NCI-H524 (cell line): ENCODE measurements around the gene RFX2.

Experiments used
- DNase-seq, 2 experiments: peaks; one replicate each; lab custom pipeline; 2025; lab: John Stamatoyannopoulos, UW

RFX2 gene

GRCh38 chr19:6103894-6104293, 6.4 kb downstream of the RFX2 start:
- no peak for DNase-seq

DNA sequence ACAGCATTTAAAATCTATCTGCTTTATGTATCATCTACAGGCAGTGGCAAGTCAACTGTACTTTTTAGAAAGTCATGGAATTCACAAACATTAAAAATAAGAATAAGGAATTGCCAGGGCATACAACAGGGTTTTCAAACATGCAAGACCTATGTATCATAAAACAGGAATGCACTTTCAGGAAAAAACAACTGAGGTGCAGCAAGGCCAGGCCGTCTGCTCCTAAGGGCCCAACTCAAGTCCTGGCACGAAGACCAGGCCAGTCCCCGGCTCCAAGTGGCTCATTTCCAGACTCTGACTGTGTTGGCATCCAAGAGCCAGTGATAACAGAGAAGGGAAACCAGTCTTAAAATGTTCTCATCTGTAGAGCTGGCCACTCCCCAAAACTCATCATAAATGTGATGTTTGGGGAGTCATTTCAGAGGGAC, 7.1 kb downstream of the RFX2 start:
- no peak for DNase-seq

- no peak for DNase-seq
These were observed 8.3 kb downstream of the RFX2 start for GRCh38 chr19:6101991-6102390.

GRCh38 chr19:6101291-6101825, 8.9 kb downstream of the RFX2 start:
- no peak for DNase-seq

DNA sequence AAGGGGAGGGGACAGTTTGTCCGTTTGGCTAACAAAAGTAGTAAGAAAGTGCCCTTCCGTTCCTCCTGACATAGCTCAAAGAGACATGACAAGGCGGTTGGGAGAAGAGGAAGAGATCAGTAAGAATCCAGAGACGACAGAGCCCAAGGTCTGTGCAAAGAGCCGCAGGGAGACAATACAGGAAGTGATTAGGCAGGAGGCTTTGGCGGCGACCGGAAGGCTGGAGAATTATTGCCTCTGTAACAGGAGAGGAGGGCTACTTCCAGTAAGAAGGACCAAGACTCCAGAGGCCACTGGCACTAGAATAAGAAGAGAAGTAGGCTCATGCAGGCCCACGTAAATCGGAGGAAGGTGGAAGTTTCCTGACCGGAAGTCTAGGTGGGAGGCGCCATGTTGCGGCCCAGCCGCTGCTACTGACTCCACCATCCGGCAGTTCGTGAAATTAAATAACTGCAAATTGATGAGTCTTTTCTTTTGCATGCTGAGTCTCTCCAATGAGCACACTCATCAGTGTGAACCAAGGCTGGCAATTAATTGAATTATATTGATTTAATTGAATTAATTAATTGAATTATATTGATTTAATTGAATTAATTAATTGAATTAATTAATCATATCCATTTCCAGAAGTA, 9.9 kb downstream of the RFX2 start:
- peak in 1 of 2 experiments; percentile 52 for DNase-seq

GRCh38 chr19:6099599-6099998, 10.7 kb downstream of the RFX2 start:
- DNase-seq: peak; percentile 97 to 99

DNA sequence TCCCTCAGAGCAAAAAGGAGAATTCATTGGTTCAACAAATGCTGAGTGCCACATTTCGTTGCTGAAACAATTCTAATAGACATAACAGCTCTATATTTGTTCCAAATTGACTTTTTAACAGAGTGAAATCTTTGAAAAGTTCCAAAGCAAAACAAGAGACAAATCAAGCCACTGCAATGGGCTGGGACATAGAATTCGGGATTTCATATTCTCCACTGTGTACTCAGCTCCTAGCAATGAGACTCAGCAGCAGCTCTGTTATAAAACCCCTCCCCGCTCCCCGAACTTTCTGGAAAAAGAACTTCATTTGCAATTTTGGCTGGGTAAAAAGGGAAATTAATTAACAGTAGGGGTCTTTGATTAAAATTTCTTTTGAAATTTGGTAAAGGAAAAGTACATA, 11.3 kb downstream of the RFX2 start:
- no peak for DNase-seq

GRCh38 chr19:6098574-6098973, 11.7 kb downstream of the RFX2 start:
- DNase-seq: no peak

DNA sequence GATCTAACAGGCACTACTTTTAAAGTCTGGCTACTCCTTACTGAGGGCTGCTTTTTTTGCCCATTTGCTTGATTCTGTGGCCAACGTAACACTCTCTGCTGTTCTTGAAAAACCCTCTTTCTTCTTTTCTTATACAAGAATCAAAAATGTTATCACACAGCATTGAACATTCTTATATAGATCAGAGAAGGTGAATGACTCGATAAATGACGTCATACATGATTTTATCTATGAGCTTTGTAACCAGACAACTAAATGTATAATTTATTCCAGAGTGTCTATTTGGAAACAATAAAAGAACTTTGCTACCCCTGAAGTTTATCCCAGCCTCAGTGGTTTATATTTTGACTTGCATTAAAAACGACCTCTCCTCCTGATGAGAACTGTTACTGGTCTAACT, 12.4 kb downstream of the RFX2 start:
- DNase-seq: no peak

DNA sequence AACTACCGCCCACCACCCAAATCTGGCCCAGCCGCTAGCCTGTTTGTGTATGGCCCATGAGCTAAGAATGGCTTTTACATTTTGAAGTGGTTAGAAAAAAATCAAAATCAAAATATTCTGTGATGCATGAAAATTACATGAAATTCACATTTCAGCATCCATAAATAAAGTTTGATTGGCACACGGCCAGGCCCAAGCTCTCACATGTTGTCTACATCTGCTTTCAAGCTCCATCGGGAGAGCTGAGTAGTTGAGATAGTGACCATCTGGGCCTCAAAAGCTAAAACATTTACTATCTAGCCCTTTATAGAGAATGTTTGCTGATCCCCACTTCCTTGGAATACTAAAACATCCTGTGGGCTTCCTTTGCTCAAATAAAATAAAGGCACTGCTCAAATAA, 14.5 kb downstream of the RFX2 start:
- peak; percentile 60 to 90 for DNase-seq

DNA sequence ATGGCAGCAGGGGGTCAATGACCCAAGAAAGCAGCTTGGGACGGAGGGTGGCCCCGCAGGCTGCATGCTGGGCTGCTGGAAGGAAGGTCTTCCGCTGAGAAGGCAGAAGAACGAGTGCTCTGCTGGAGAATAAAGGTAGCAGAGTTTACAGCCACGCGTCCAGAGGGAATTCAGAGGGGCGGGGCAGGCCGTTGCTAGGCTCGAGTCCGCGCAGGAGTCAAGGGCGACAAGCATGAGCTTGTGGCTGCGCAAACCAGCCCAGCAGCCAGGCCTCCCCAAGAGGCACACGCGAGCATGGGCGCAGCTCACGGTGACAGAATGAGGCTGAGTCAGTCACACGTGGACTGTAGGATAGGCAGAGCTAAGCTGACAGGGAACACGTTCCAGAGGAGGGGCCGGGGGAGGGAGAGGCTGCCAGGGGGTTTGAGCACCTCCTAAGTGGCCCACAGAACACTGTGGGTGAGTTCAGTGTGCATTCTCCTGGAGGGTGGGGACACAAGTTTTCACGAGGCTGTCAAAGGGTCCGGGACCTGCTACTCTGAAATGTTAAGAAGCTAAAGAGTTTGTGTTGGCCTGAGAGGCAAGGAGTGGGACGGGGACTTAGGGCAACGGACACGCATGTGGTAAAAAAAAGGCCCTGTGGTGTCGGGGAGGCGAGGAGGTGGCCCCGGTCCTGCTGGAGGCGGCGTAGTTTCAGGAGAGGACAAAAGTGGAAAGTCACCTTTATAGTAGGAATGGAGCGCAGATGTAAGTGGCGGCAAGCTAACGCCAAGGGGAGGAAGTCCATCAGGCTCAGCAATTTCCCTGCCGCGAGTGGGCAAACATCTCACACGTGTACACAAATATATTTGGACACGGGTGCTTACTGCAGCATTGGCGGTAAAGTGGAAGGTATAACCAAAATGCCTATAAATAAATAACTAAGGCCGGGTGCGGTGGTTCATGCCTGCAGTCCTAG, 17.7 kb downstream of the RFX2 start:
- DNase-seq: peak; percentile 57 to 75

DNA sequence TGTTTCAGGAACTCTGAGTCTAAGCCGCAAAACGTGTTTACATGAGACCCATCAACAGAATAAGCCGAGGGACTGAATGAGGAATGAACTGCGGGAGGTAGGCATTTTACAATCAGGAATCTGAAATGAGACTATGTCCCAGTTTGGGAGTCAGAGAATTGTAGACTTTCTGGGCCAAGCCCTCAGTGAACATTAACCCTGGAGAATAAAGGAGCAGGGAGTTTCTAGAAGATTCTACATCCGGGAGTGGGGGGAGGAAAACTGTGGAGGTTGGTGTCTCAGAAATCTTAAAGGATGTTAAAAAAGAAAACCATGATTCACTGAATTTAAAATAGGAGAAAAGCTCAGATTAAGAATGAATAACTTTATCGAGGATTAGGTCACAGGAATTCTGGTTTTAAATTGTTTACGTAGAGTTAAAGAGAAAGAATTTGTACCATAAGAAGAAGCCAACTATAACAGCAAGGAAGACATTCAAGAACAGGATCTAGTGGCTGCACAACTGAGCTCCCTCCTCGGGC, 18.5 kb downstream of the RFX2 start:
- DNase-seq: no peak

DNA sequence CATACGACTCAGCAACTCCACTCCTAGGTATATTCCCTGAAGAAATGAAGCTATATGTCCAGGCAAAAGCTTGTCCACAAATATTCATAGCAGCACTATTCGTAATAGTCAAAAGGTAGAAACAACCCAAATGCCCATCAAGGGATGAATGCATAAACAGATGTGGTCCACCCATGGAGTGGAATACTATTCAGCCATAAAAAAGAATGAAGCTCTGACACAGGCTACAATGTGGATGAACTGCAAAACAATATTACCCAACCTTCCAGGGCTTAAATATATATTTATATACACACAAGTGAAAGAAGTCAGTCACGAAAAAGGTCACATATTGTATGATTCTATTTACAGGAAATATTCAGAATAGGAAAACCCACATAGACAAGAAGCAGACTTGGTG, 19.7 kb downstream of the RFX2 start:
- DNase-seq: no peak

- no peak for DNase-seq
These were observed 21.7 kb downstream of the RFX2 start for GRCh38 chr19:6088602-6089049.

DNA sequence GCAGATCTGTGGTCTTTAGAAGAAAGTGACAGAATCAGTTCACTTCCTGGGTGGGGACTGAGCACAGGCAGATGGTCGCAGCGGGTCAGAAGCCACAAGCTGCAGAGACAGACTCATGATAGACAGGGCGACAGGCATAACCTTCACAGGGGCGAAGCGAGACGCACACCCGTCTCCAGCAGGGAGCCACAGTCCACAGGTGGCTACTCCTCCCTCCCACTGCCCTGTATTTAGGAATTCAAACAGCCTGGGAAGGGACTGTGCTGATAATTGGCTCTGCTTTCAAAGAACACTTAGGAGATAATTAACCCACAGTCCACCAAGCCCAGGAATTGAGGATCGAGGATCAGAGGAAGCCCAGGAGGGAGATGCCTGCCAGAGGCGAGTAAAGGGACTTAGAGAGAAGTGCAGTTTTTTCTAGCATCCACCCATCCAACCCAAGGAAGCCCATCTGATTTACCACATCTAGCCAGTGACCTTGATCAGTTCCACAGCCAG, 23.2 kb downstream of the RFX2 start:
- peak; percentile 49 to 66 for DNase-seq

DNA sequence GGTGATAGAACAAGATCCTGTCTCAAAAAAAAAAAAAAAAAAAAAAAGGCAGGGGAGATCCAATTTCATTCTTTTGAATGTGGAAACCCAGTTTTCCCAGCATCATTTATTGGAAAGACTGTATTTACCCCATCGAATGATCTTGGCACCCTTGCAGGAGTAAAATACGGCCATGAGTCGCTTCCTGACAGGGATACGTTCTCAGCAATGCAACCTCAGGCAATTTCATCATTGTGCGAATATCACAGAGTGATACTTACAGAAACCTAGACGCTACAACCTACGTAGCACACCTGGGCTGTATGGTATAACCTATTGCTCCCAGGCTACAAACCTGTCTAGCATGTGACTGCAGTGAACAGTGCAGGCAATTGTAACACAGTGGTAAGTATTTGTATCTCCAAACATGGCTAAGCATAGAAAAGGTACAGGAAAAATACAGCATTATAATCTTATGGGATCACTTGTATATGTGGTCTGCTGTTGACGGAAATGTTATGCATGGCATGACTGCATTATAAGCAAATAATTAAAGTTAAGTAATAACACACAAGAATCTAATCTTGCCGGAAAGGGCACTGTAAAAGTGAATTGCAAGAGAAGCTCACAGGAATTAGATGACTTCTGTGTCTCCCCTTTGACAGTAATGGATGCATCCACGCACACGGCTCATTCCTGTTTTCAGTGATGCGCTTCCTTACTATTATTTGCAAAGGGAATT, 24.1 kb downstream of the RFX2 start:
- DNase-seq: no peak

GRCh38 chr19:6084821-6085220, 25.5 kb downstream of the RFX2 start:
- no peak for DNase-seq

GRCh38 chr19:6079107-6079506, 31.2 kb downstream of the RFX2 start:
- no peak for DNase-seq

DNA sequence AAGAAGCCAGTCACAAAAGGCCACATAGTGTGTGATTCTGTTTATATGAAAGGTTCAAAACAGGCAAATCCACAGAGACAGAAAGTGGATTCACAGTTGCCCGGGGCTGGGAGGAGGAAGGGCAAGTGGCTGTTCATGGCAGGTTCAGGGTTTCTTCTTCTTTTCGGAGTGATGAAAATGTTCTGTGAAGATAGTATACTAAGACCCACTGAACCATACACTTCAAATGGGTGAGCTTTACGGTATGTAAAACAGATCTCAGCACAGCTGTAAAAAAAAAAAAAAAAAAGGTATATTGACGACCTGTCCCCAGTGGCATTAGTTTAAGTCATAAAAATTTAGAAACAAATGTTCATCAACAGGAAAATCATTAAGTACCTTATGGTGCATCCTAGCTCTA, 32.2 kb downstream of the RFX2 start:
- DNase-seq: no peak

DNA sequence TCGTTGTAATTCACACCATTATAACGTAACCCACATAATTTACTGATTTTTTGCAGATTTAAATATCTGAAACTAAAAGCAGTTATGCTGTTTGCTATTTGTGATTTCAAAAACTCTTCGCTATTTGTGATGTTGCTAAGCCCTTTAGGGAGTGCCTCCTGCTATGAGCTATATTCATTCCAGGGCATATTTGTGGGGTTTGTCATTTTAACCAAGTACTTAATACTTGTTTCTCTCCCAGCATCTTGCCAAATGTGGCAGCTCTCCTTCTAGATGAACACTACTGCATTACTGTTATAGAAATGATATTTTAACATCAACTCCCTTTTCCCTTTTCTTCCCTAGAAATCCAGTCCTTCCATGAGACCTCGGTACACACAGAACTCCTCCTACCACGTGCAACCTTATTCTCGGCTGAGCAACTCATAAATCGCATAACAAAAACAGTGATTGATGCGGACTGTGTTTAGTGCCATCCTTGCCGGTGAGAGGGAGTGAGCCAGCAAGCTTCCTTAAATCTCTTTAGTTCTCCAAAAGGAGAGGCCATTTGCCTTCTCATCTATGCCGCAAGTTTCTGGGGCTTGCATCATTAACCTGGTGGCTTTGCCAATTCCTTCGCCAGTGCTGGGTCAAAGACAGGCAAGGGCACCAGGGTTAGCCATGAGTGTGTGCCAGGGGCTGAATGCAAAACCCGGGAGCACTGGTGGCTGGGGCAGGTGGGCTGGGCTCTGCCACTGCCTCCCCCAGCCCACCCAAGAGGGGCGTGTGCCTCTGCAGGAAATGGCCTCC, 33.4 kb downstream of the RFX2 start:
- DNase-seq: no peak

DNA sequence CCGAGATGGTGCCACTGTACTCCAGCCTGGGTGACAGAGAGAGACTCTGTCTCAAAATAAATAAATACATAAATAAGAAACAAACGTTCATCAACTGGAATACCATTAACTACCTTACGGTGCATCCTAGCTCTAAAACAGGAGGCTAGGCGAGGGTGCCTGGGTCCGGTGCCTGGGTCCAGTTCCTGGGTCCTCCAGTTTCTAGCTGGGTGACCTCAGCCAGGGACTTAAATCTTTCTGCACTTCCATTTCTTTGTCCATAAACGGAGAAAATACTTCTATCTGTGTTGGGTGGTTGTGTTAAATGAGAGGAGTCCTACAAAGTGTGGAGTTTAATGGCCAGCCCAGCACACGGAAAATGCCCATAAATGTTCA, 34.0 kb downstream of the RFX2 start:
- DNase-seq: no peak
